ENCODE results near the gene CLDN11. TPM values are rescaled to one million over a fixed set of nuclear protein-coding genes. Genes with fewer than 3 reads are reported as not detected.

Gene CLDN11
- polyA plus RNA-seq, 1 donor from 2014 or later = 0.98 TPM

GRCh38 chr3:170387950-170388349 lies 30.7 kb upstream of the CLDN11 start:
- Histone ChIP-seq H3K4me3 (ENCODE audit: low read length) (no peak overlapping the region), H3K27me3 (ENCODE audit: insufficient read depth, low read depth, low read length) (no peaks in the 10 kb centered on the region), H3K9me3 (ENCODE audit: low read length) (no peaks in the 10 kb centered on the region), H3K36me3 (ENCODE audit: insufficient read depth, low read length) (peaks cover 6% of the 10 kb centered on the region), H3K27ac (ENCODE audit: low read length) (no peak overlapping the region), H3K9me2 (ENCODE audit: insufficient read depth, low read length) (no peaks in the 10 kb centered on the region), H3F3A (ENCODE audit: insufficient read depth, low read length, poor library complexity, severe bottlenecking) (no peaks in the 10 kb centered on the region), H4K20me1 (ENCODE audit: insufficient read depth) (no peaks in the 10 kb centered on the region), H3K9ac (ENCODE audit: low read length) (no peak overlapping the region), H3K4me2 (ENCODE audit: low read length) (no peak overlapping the region), H3K79me2 (replicated peaks; ENCODE audit: insufficient read depth, low read length) (no peaks in the 10 kb centered on the region), H2AFZ (ENCODE audit: low read depth, low read length) (no peak overlapping the region)
- TF ChIP-seq, protein P1, sequence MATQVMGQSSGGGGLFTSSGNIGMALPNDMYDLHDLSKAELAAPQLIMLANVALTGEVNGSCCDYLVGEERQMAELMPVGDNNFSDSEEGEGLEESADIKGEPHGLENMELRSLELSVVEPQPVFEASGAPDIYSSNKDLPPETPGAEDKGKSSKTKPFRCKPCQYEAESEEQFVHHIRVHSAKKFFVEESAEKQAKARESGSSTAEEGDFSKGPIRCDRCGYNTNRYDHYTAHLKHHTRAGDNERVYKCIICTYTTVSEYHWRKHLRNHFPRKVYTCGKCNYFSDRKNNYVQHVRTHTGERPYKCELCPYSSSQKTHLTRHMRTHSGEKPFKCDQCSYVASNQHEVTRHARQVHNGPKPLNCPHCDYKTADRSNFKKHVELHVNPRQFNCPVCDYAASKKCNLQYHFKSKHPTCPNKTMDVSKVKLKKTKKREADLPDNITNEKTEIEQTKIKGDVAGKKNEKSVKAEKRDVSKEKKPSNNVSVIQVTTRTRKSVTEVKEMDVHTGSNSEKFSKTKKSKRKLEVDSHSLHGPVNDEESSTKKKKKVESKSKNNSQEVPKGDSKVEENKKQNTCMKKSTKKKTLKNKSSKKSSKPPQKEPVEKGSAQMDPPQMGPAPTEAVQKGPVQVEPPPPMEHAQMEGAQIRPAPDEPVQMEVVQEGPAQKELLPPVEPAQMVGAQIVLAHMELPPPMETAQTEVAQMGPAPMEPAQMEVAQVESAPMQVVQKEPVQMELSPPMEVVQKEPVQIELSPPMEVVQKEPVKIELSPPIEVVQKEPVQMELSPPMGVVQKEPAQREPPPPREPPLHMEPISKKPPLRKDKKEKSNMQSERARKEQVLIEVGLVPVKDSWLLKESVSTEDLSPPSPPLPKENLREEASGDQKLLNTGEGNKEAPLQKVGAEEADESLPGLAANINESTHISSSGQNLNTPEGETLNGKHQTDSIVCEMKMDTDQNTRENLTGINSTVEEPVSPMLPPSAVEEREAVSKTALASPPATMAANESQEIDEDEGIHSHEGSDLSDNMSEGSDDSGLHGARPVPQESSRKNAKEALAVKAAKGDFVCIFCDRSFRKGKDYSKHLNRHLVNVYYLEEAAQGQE (IDR thresholded peaks at IDR 0.05; ENCODE audit: borderline replicate concordance) = no peak
- TF ChIP-seq, protein P2, sequence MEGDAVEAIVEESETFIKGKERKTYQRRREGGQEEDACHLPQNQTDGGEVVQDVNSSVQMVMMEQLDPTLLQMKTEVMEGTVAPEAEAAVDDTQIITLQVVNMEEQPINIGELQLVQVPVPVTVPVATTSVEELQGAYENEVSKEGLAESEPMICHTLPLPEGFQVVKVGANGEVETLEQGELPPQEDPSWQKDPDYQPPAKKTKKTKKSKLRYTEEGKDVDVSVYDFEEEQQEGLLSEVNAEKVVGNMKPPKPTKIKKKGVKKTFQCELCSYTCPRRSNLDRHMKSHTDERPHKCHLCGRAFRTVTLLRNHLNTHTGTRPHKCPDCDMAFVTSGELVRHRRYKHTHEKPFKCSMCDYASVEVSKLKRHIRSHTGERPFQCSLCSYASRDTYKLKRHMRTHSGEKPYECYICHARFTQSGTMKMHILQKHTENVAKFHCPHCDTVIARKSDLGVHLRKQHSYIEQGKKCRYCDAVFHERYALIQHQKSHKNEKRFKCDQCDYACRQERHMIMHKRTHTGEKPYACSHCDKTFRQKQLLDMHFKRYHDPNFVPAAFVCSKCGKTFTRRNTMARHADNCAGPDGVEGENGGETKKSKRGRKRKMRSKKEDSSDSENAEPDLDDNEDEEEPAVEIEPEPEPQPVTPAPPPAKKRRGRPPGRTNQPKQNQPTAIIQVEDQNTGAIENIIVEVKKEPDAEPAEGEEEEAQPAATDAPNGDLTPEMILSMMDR (IDR thresholded peaks at IDR 0.05; ENCODE audit: poor library complexity, severe bottlenecking) = no peak
- no peak for TF ChIP-seq TAF1 (IDR thresholded peaks at IDR 0.05; ENCODE audit: low read depth)
- TF ChIP-seq EP300 (conservative IDR thresholded peaks at IDR 0.05; ENCODE audit: poor library complexity, severe bottlenecking) = no peak
- no peak for TF ChIP-seq POLR2AphosphoS5 (IDR thresholded peaks at IDR 0.05)
- no peak for TF ChIP-seq RAD21 (conservative IDR thresholded peaks at IDR 0.05)
- TF ChIP-seq SMC3 (conservative IDR thresholded peaks at IDR 0.05; ENCODE audit: poor library complexity) = no peak
- no peak for TF ChIP-seq MXI1 (conservative IDR thresholded peaks at IDR 0.05; ENCODE audit: poor library complexity, severe bottlenecking)
- TF ChIP-seq EZH2 (IDR thresholded peaks at IDR 0.05; ENCODE audit: borderline replicate concordance, insufficient read depth, low read length, poor library complexity, severe bottlenecking) = no peak

DNA sequence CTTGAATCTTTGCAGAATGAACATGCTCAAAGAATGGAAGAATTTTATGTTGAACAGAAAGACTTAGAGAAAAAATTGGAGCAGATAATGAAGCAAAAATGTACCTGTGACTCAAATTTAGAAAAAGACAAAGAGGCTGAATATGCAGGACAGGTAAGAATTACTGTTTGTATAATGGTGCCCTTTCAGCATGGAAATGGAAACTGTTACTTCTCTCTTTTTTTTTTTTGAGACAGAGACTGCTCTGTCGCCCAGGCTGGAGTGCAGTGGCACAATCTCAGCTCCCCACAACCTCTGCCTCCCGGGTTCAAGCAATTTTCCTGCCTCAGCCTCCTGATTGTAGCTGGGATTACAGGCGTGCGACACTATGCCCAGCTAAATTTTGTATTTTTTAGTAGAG lies 27.6 kb upstream of the CLDN11 start:
- H2AFZ ChIP-seq (ENCODE audit: low read depth, low read length) = no peak overlapping the region
- H3K9me2 ChIP-seq (ENCODE audit: insufficient read depth, low read length) = no peaks in the 10 kb centered on the region
- H3K27ac ChIP-seq (ENCODE audit: low read length) = no peak overlapping the region
- TF ChIP-seq, protein P2 (IDR thresholded peaks at IDR 0.05; ENCODE audit: poor library complexity, severe bottlenecking) = no peak
- TF ChIP-seq EP300 (conservative IDR thresholded peaks at IDR 0.05; ENCODE audit: poor library complexity, severe bottlenecking) (no peak), RAD21 (conservative IDR thresholded peaks at IDR 0.05) (no peak), MXI1 (conservative IDR thresholded peaks at IDR 0.05; ENCODE audit: poor library complexity, severe bottlenecking) (no peak), POLR2AphosphoS5 (IDR thresholded peaks at IDR 0.05) (no peak), TAF1 (IDR thresholded peaks at IDR 0.05; ENCODE audit: low read depth) (no peak), SMC3 (conservative IDR thresholded peaks at IDR 0.05; ENCODE audit: poor library complexity) (no peak), EZH2 (IDR thresholded peaks at IDR 0.05; ENCODE audit: borderline replicate concordance, insufficient read depth, low read length, poor library complexity, severe bottlenecking) (no peak)
- TF ChIP-seq, protein P1 (IDR thresholded peaks at IDR 0.05; ENCODE audit: borderline replicate concordance) = no peak
- H4K20me1 ChIP-seq (ENCODE audit: insufficient read depth) = no peaks in the 10 kb centered on the region
- no peak overlapping the region for H3K9ac ChIP-seq (ENCODE audit: low read length)
- no peaks in the 10 kb centered on the region for H3K9me3 ChIP-seq (ENCODE audit: low read length)
- peaks cover 6% of the 10 kb centered on the region for H3K36me3 ChIP-seq (ENCODE audit: insufficient read depth, low read length)
- H3K4me2 ChIP-seq (ENCODE audit: low read length) = no peak overlapping the region
- H3K4me3 ChIP-seq (ENCODE audit: low read length) = no peak overlapping the region
- no peaks in the 10 kb centered on the region for H3F3A ChIP-seq (ENCODE audit: insufficient read depth, low read length, poor library complexity, severe bottlenecking)
- H3K27me3 ChIP-seq (ENCODE audit: insufficient read depth, low read depth, low read length) = no peaks in the 10 kb centered on the region
- no peaks in the 10 kb centered on the region for H3K79me2 ChIP-seq (replicated peaks; ENCODE audit: insufficient read depth, low read length)
